IMR-90 (cell line): ENCODE measurements around the gene TNFRSF4. TPM values are rescaled to one million over a fixed set of nuclear protein-coding genes. Genes with fewer than 3 reads are reported as not detected.

Experiments used
- ATAC-seq: fragments of 200-7000 bp; cut with Tn5 transposase; 2 replicates; pipeline ENCODE4 v1.9.1; 2020; ENCODE audit warnings: low read depth, mild to moderate bottlenecking, moderate library complexity
- BruUV-seq: library from RNA; stranded (reverse); fragments of 400-500 nt; replicated peaks from 2 replicates; lab custom pipeline; 2021; lab: Mats Ljungman, UMichigan
- CTCF ChIA-PET: fragments of 300-600 bp; formaldehyde crosslinking; extraction: SDS; loops from one replicate; lab custom pipeline; 2021; ENCODE audit warnings: antibody characterized with exemption; lab: Yijun Ruan, JAX
- POLR2A ChIA-PET: fragments of 300-600 bp; sonication (Branson Sonifier 250); formaldehyde crosslinking; loops from one replicate; lab custom pipeline; 2022; ENCODE audit warnings: antibody characterized with exemption; ENCODE audit not compliant: unreplicated experiment; lab: Charles Lee
- DNase-seq: peaks from one replicate; pipeline ENCODE4 v3.0.0; 2013
- H2AFZ ChIP-seq: replicated peaks from 2 replicates; pipeline ENCODE3; 2013; ENCODE audit warnings: low read length, mild to moderate bottlenecking; ENCODE audit not compliant: poor library complexity
- H2AK5ac ChIP-seq: 2 replicates; pipeline ENCODE4 v1.6.1; 2013; ENCODE audit warnings: low read depth, low read length, inconsistent platforms
- H2AK9ac ChIP-seq: replicated peaks from 2 replicates; pipeline ENCODE3; 2013; ENCODE audit warnings: mild to moderate bottlenecking, low read depth, low read length, moderate library complexity; ENCODE audit not compliant: poor library complexity
- H2BK120ac ChIP-seq: 2 replicates; pipeline ENCODE4 v1.6.1; 2013; ENCODE audit warnings: low read depth, low read length, inconsistent platforms
- H2BK15ac ChIP-seq: 3 replicates; pipeline ENCODE4 v1.6.1; 2013; ENCODE audit warnings: low read depth, low read length, inconsistent platforms
- H2BK20ac ChIP-seq: 2 replicates; pipeline ENCODE4 v1.6.1; 2013; ENCODE audit warnings: low read depth, mild to moderate bottlenecking, inconsistent platforms, low read length, moderate library complexity
- H2BK5ac ChIP-seq: 2 replicates; pipeline ENCODE4 v1.6.1; 2013; ENCODE audit warnings: mild to moderate bottlenecking, low read depth, low read length, inconsistent platforms; ENCODE audit not compliant: poor library complexity, severe bottlenecking
- H3K14ac ChIP-seq: replicated peaks from 2 replicates; pipeline ENCODE4 v1.6.1; 2013; ENCODE audit warnings: low read depth, low read length, inconsistent platforms
- H3K18ac ChIP-seq: 2 replicates; pipeline ENCODE4 v1.6.1; 2013; ENCODE audit warnings: low read depth, low read length, control low read depth
- H3K23ac ChIP-seq: 2 replicates; pipeline ENCODE4 v1.6.1; 2013; ENCODE audit warnings: low read depth, low read length, inconsistent platforms
- H3K27ac ChIP-seq: 2 replicates; pipeline ENCODE4 v1.5.1; 2013; ENCODE audit warnings: mild to moderate bottlenecking, control low read depth, low read length; ENCODE audit not compliant: insufficient read depth
- H3K27me3 ChIP-seq: 2 replicates; pipeline ENCODE4 v1.6.1; 2013; ENCODE audit warnings: low read length; ENCODE audit not compliant: control insufficient read depth, insufficient read depth
- H3K36me3 ChIP-seq: 2 replicates; pipeline ENCODE4 v1.6.1; 2013; ENCODE audit warnings: low read length, mixed read lengths; ENCODE audit not compliant: control insufficient read depth, insufficient read depth
- H3K4ac ChIP-seq: 2 replicates; pipeline ENCODE4 v1.6.1; 2013; ENCODE audit warnings: low read depth, low read length, inconsistent platforms
- H3K4me1 ChIP-seq: 2 replicates; pipeline ENCODE4 v1.6.1; 2013; ENCODE audit warnings: low read length, mixed read lengths; ENCODE audit not compliant: control insufficient read depth, insufficient read depth
- H3K4me2 ChIP-seq: 2 replicates; pipeline ENCODE4 v1.6.1; 2013; ENCODE audit warnings: low read depth, mild to moderate bottlenecking, control low read depth, low read length, moderate library complexity
- H3K4me3 ChIP-seq: 2 replicates; pipeline ENCODE4 v1.5.1; 2013; ENCODE audit warnings: low read depth, mild to moderate bottlenecking, control low read depth, low read length, moderate library complexity; ENCODE audit not compliant: insufficient read depth
- H3K56ac ChIP-seq: 2 replicates; pipeline ENCODE4 v1.6.1; 2013; ENCODE audit warnings: low read length, inconsistent platforms; ENCODE audit not compliant: insufficient read depth; ENCODE audit errors: extremely low read depth
- H3K79me1 ChIP-seq, 2 experiments: 2 replicates each; pipeline ENCODE4 v1.6.1; 2013; ENCODE audit warnings: low read length in 2 of 2, inconsistent platforms in 1 of 2, low read depth in 1 of 2
- H3K9ac ChIP-seq: 2 replicates; pipeline ENCODE4 v1.6.1; 2013; ENCODE audit warnings: low read depth, low read length, control low read depth
- H3K9me1 ChIP-seq: 2 replicates; pipeline ENCODE4 v1.6.1; 2013; ENCODE audit warnings: low read length, inconsistent platforms; ENCODE audit not compliant: insufficient read depth
- H3K9me3 ChIP-seq: 2 replicates; pipeline ENCODE4 v1.6.1; 2013; ENCODE audit warnings: low read length; ENCODE audit not compliant: control insufficient read depth, insufficient read depth
- H4K20me1 ChIP-seq: 2 replicates; pipeline ENCODE4 v1.6.1; 2013; ENCODE audit warnings: low read length, inconsistent platforms; ENCODE audit not compliant: insufficient read depth
- H4K5ac ChIP-seq: 2 replicates; pipeline ENCODE4 v1.6.1; 2013; ENCODE audit warnings: mild to moderate bottlenecking, low read depth, low read length, control low read depth
- H4K8ac ChIP-seq, 2 experiments: 2 replicates each; pipeline ENCODE4 v1.6.1; 2013; ENCODE audit warnings: low read depth in 2 of 2, low read length in 2 of 2, control low read depth in 1 of 2, inconsistent platforms in 1 of 2
- H4K91ac ChIP-seq: 2 replicates; pipeline ENCODE4 v1.6.1; 2013; ENCODE audit warnings: low read depth, low read length, inconsistent platforms; ENCODE audit not compliant: insufficient read depth
- CHD1 ChIP-seq: IDR thresholded peaks from 2 replicates; pipeline ENCODE4 v1.6.1; 2012; ENCODE audit warnings: low read depth, low read length, improper control_type of control experiment
- MAFK ChIP-seq: IDR thresholded peaks from 2 replicates; pipeline ENCODE4 v1.6.1; 2012; ENCODE audit warnings: low read depth, low read length, improper control_type of control experiment
- MXI1 ChIP-seq: IDR thresholded peaks from 2 replicates; pipeline ENCODE4 v1.6.1; 2012; ENCODE audit warnings: low read depth, mild to moderate bottlenecking, low read length, moderate library complexity, borderline replicate concordance
- RAD21 ChIP-seq: IDR thresholded peaks from 2 replicates; pipeline ENCODE4 v1.6.1; 2012; ENCODE audit warnings: low read length, improper control_type of control experiment
- WGBS, 2 experiments: methylation state at CpG; one replicate each; pipeline versions ENCODE4 v1.1.5 to v1.1.7; 2013; ENCODE audit warnings: missing lambda C conversion rate in 2 of 2; ENCODE audit not compliant: insufficient read length in 1 of 2; ENCODE audit errors: extremely low coverage in 2 of 2; 5-methylcytosine and 5-hydroxymethylcytosine counted together
- dilution Hi-C: fragments of 300-500 bp; cut with HindIII; formaldehyde crosslinking; loops from one replicate; pipeline ENCODE4 v1.14.3; 2018; ENCODE audit warnings: low sequenced_read_pairs; ENCODE audit not compliant: unreplicated experiment
- in situ Hi-C: fragments of 300-500 bp; cut with MboI; formaldehyde crosslinking; loops from 3 replicates; pipeline ENCODE4 v1.14.3; 2019; ENCODE audit warnings: low sequenced_read_pairs, inconsistent platforms, mixed read lengths
- intact Hi-C: fragments of 100-400 bp; cut with micrococcal nuclease; formaldehyde crosslinking; loops from 2 replicates; pipeline ENCODE4 v1.10.0; 2022
- polyA plus RNA-seq, 3 experiments: library from polyadenylated mRNA; depleted of rRNA; stranded (reverse); fragments of >200 nt; gene quantifications; 2 replicates each; pipeline ENCODE4 v1.2.3, GENCODE V29; 2012; ENCODE audit warnings: low replicate concordance in 1 of 3
- total RNA-seq: library from RNA; depleted of rRNA; stranded (reverse); fragments of >200 nt; gene quantifications from 2 replicates; pipeline ENCODE4 v1.2.3, GENCODE V29; 2012

Gene TNFRSF4
- total and polyA plus RNA-seq, 2 of the 4 experiments (the other 2 are of a cell fraction), result 0.15 TPM; not detected in 1

- WGBS, 2 experiments, result 78% methylated on average over 14 of the region's 23 CpGs; no CpG with 5 or more reads in 1 of the 2 experiments
- no peak for ATAC-seq
These were observed 48.0 kb downstream of the TNFRSF4 start for GRCh38 chr1:1165900-1166421.

More at GRCh38 chr1:1165900-1166421, 48.0 kb downstream of the TNFRSF4 start:
- Histone ChIP-seq H2AK5ac (no peak overlapping the region), H3K14ac (no peak overlapping the region), H4K5ac (no peak overlapping the region), H3K79me1 (no peaks in the 10 kb centered on the region), H4K20me1 (no peaks in the 10 kb centered on the region), H2BK15ac (no peak overlapping the region), H3K9me3 (no peaks in the 10 kb centered on the region), H2AFZ (no peak overlapping the region), H3K27me3 (peaks cover 34% of the 10 kb centered on the region; the same call in 1 of the 2 replicates), H4K91ac (no peak overlapping the region), H2BK20ac (no peak overlapping the region), H3K27ac (no peak overlapping the region), H3K9ac (no peak overlapping the region), H3K4ac (no peak overlapping the region), H4K8ac (no peak overlapping the region), H3K4me2 (no peak overlapping the region), H3K9me1 (no peaks in the 10 kb centered on the region), H3K4me3 (no peak overlapping the region), H3K4me1 (no peaks in the 10 kb centered on the region), H2BK120ac (no peak overlapping the region), H2BK5ac (no peak overlapping the region), H2AK9ac (no peak overlapping the region), H3K36me3 (no peaks in the 10 kb centered on the region), H3K18ac (no peak overlapping the region), H3K23ac (no peak overlapping the region), H3K56ac (no peak overlapping the region)
- dilution Hi-C loops, result no loop called here
- intact Hi-C loops, result no loop called here
- no TSS peak for BruUV-seq
- no peak for DNase-seq
- in situ Hi-C loops, result no loop called here
- no peak for TF ChIP-seq CHD1
- no peak for TF ChIP-seq RAD21
- TF ChIP-seq MXI1, result no peak
- no peak for TF ChIP-seq MAFK
- POLR2A ChIA-PET, result no interaction called here
- CTCF ChIA-PET, result no interaction called here
